ENCODE measurements around the gene LYZL6. TPM values are rescaled to one million over a fixed set of nuclear protein-coding genes. Genes with fewer than 3 reads are reported as not detected.
"Not testable (repeated sequence)": the region's sequence is repeated elsewhere in the genome, so short reads cannot be mapped to it uniquely, and the experiment has no call there.

LYZL6 gene
- total RNA-seq, 1 donor from 2014 or later = not detected

DNA sequence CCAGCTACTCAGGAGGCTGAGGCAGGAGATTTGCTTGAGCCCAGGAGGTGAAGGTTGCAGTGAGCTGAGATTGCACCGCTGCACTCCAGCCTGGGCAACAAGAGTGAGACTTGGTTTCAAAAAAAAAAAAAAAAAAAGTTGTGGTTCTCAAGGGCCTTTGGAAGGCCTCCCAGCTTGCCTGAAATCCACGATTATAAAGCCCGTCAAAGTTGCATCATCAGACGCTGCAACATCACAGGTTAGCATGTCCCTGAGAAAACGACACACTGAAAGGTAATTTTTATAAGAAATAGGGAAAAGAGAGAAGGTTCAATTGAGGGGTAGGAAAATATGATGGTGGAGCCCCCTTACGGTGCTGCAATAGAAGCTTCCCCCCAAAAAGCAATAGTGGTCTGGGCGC, 4.6 kb upstream of the LYZL6 start:
- DNase-seq (ENCODE audit: extremely low read depth, low read depth, low spot score) = no peak

- no peak for DNase-seq (ENCODE audit: extremely low read depth, low read depth, low spot score)
Measured at GRCh38 chr17:35947156-35947585, 3.7 kb upstream of the LYZL6 start.

- DNase-seq (ENCODE audit: extremely low read depth, low read depth, low spot score) = no peak
Measured at GRCh38 chr17:35944151-35944550, 638 bp upstream of the LYZL6 start.

- DNase-seq (ENCODE audit: extremely low read depth, low read depth, low spot score) = no peak
Measured at GRCh38 chr17:35942588-35943186, 826 bp downstream of the LYZL6 start.

- DNase-seq (ENCODE audit: extremely low read depth, low read depth, low spot score) = not testable (repeated sequence)
Measured at GRCh38 chr17:35938492-35938891, 5.0 kb downstream of the LYZL6 start.

- DNase-seq (ENCODE audit: extremely low read depth, low read depth, low spot score) = no peak
Measured at GRCh38 chr17:35936063-35936462, 7.5 kb downstream of the LYZL6 start.

DNA sequence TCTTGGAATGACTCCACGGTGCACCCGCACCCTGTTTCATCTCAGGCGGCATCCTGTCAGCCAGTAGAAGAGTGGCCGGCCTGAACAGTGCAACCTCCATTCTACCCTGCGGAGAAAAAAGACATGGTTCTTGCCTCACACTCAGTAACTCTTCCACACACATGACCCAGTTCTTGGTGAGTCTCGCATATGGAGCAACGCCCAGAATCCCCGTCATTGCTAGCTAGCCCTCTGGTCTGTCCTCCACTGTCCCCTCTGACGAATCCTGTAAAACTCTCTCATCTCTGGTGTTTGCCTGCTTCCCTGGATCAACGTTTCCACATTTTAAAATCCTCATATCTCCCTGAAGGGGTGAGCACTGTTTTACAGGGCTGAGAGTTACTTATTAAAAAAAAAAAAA, 8.8 kb downstream of the LYZL6 start:
- DNase-seq (ENCODE audit: extremely low read depth, low read depth, low spot score) = no peak

- no peak for DNase-seq (ENCODE audit: extremely low read depth, low read depth, low spot score)
Measured at GRCh38 chr17:35932586-35932985, 10.9 kb downstream of the LYZL6 start.

DNA sequence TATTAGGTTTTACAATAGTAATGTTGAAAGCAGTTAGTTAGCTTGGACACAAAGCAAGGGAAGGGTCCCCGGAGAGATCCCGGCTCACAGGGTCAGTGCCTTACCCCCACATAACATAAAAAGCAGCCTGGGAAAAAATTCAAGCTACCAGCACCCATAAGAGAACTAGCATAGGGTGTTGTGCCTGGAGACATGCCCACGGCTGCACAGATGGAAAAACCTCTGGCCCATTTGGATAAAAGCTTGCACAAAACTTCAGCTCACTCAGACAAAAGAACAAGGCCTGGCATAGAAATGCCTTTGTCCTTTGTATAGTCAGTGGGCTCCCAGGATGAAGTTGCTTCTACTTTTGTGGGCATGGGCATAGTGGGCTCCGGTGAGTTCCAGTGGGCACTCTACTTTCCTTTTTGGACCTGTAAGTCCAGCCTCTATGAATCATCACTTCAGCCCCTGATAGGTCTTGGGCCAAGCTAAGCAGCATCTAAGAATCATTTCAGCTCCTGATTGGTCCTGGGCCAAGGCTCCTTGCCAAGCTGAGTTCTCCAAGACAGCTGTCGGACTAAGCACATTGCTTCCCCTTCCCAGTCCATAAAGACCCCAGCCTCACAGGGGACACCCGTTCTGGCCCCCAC, 11.6 kb downstream of the LYZL6 start:
- DNase-seq (ENCODE audit: extremely low read depth, low read depth, low spot score) = no peak

DNA sequence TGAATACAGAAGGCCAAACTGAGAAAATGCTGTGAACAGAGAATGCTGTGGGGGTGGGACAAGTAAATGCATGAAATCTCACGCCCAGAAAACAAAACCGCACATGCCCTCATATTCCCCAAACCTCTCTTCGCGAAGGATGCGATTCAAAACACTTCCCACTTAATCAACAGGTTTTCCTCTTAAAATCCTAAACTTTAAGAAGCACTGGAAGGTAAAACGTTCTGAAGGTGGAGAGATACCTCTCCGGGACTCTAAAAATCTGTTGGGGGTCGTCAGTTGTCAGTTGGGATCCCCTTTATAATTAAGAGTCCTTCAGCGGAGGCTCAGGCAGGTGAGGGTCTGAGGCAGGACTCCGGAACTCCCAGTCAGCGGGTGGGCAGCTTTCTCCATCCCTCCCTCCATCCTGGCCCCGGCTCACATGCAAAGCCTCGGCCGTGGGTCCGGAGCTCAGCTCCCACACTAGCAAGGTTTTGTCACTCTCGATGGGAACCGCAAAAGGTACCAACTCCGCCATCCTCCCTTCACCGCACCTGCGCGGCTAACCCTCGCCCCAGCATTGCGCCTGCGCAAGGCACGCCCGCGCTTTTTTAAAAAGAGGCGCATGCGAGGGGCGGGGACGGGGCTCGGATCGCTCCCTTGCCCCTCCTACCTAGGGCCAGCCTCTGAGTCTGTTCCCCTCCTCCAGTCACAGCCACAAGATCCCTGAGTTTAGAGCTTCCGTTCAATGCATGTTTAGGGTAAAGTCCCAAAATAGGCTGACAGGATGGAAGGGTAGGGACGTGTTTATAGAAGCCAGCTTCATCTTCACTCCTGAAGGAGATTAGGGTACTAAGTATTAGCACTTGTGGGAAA, 13.1 kb downstream of the LYZL6 start, which contains the start of gene RDM1:
Gene RDM1 (minus strand): TSS at position 563 of the 855 bp plus-strand sequence. CDS start 46 bp downstream, at position 517.
- DNase-seq (ENCODE audit: extremely low read depth, low read depth, low spot score) = no peak

GRCh38 chr17:35927714-35928113, 15.8 kb downstream of the LYZL6 start:
- no peak for DNase-seq (ENCODE audit: extremely low read depth, low read depth, low spot score)

DNA sequence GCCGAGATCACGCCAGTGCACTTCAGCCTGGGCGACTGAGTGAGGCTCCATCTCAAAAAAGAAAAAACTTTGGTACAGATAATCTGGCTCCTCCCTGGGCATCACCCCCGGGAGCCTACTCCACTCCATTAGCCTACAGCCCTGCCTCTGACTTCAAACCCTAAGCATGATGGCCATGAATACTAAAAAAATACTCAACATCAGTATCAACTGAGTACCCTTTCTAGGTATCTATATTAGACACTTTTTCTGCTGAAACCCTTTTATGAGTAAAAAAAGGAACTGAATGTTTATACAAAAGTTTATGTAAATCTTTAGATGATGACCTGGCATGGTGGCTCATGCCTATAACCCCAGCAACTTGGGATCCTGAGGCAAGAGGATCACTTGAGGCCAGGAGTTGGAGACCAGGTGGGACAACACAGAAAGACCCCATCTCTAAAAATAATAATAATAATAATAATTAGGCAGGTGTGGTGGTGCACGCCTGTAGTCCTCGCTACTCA, 19.9 kb downstream of the LYZL6 start:
- DNase-seq (ENCODE audit: extremely low read depth, low read depth, low spot score) = no peak

DNA sequence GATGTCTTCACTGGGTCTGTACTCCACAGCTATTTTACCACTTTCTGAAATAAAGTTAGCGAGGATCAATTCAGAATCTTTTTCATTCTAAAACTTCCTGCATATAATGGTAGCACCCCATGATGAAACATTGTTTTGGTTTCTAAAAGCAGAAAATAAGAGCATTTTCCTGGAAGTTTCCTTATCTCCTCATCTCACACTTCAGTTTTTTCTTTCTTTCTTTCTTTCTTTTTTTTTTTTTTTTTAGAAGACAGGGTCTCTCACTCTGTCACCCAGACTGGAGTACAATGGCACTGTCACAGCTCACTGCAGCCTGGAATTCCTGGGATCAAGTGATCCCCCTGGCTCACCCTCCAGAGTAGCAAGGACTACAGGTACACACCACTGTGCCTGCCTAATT, 23.3 kb downstream of the LYZL6 start:
- DNase-seq (ENCODE audit: extremely low read depth, low read depth, low spot score) = no peak

DNA sequence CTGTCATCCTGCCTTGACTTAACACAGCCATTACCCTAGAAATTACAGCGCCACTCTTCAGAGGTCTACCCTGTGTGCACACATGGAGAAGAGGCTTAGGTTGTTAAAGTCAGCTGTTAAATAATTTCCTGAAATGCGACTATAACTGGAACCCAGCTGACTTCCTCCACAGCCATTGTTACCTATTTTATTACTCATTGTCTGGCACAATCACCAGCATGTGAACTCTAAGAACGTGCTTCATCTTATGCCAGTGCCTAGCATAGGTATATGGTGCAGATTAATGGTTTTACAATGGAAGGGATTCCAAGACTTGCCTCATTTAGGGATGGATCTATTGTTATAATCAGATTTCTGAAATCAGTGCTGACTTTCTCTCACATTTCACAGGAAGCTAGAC, 24.8 kb downstream of the LYZL6 start:
- DNase-seq (ENCODE audit: extremely low read depth, low read depth, low spot score) = peak; percentile 44

- no peak for DNase-seq (ENCODE audit: extremely low read depth, low read depth, low spot score)
Measured at GRCh38 chr17:35917519-35918213, 25.8 kb downstream of the LYZL6 start.

- DNase-seq (ENCODE audit: extremely low read depth, low read depth, low spot score) = no peak
Measured at GRCh38 chr17:35915153-35915964, 28.2 kb downstream of the LYZL6 start.

GRCh38 chr17:35914354-35914753, 29.2 kb downstream of the LYZL6 start:
- no peak for DNase-seq (ENCODE audit: extremely low read depth, low read depth, low spot score)

DNA sequence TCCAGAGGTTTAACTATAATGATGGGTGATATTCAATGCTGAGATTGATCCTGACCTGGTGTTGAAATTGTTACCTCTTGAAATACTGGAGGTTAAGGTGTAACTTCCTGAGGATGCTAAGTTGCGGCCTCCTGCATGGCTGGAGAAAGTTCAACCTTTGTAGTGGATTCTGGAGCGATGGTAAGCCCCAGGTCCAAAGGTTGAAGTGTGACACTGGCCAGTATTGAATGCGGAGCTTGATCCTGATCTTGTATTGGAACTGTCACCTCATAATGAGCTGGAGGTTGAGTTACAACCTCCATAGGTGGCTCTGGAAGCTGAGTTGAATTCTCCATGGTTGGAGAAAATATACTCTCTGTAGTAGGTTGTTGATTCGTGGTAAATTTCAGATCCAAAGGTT, 29.9 kb downstream of the LYZL6 start:
- no peak for DNase-seq (ENCODE audit: extremely low read depth, low read depth, low spot score)

DNA sequence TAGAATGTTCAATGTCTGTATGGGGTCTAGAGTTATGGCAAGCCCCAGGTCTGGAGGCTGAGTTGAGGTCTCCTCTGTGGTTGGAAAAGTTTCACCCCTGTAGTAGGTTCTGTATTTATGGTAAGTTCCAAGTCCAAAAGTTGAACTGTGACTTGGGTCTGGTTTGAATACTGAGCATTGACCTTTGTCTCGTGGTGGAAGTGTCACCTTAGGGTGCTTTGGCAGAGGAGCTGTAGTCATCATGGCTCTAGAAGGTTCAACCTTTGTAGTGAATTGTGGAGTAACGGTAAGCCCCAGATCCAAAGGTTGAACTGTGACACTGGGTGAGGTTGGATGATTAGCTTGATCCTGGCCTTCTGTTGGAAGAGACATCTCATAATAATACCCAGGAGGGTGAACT, 30.6 kb downstream of the LYZL6 start:
- DNase-seq (ENCODE audit: extremely low read depth, low read depth, low spot score) = no peak

DNA sequence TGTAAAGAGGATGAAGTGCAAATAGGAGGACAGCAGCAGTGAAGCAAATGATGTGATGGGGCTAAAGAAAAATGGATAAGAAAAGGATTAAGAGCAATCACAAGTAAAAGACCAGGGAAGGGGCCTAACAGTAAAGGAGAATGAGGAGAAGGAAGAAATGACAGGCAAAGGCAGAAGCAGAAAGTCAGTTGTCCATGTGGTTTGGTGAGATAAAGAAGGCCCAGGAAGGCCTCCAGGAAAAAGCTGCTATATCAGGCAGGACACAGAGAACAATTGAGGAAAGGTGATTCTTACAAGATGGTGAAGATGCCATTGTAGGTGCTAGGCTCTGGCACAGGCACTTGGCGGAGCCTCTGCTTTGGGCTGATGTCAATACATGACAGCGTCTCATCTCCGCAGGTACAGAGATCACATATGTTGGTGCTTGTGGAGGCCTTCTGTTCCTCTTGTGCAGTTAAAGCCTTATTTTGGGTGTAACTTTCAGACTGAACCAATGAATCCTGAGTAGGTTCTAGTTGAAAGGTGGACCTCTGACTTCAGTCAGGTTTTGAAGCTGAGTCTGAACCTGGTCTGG, 31.1 kb downstream of the LYZL6 start:
- no peak for DNase-seq (ENCODE audit: extremely low read depth, low read depth, low spot score)

All from glomerular endothelial cell (primary cell).